Spleen (tissue), 11 donors: ENCODE data around the gene FAM83C. TPM values are rescaled to one million over a fixed set of nuclear protein-coding genes. Genes with fewer than 3 reads are reported as not detected.
A peak's percentile ranks its signal among the peaks of the same experiment; 100 is the strongest.

ENCODE experiments used
- DNase-seq: peaks from one replicate; pipeline ENCODE4 v3.0.0-alpha.2; 2020
- H3K27ac ChIP-seq, 8 donors: fragments of 200-600 bp; sonication (generic) in 7 of 8; 1 replicate in 4 of 8; 2 replicates in 4 of 8; pipeline versions ENCODE4 v1.5.0 to v1.8.0; 2016 to 2021; ENCODE audit warnings: inconsistent platforms in 4 of 8, mild to moderate bottlenecking in 4 of 8, moderate library complexity in 1 of 8
- H3K27me3 ChIP-seq, 7 donors: fragments of 200-600 bp; sonication (generic) in 6 of 7; replicated peaks in 1 of 7; 1 replicate in 4 of 7; 2 replicates in 3 of 7; pipeline versions ENCODE4 v1.5.0 to v1.8.0; 2016 to 2021; ENCODE audit warnings: inconsistent platforms in 3 of 7, mild to moderate bottlenecking in 1 of 7
- H3K36me3 ChIP-seq, 6 donors: fragments of 200-600 bp; sonication (generic) in 5 of 6; 1 replicate in 4 of 6; 2 replicates in 2 of 6; pipeline versions ENCODE4 v1.5.0 to v1.8.0; 2016 to 2021; ENCODE audit warnings: inconsistent platforms in 2 of 6
- H3K4me1 ChIP-seq, 6 donors: fragments of 200-600 bp; sonication (generic) in 5 of 6; 1 replicate in 3 of 6; 2 replicates in 3 of 6; pipeline versions ENCODE4 v1.5.0 to v1.8.0; 2016 to 2021; ENCODE audit warnings: inconsistent platforms in 3 of 6
- H3K4me3 ChIP-seq, 8 donors: fragments of 200-600 bp; sonication (generic) in 7 of 8; 1 replicate in 4 of 8; 2 replicates in 4 of 8; pipeline versions ENCODE4 v1.5.0 to v1.8.0; 2016 to 2021; ENCODE audit warnings: inconsistent platforms in 4 of 8, mild to moderate bottlenecking in 4 of 8, moderate library complexity in 2 of 8
- H3K9me3 ChIP-seq, 8 donors: fragments of 200-600 bp; sonication (generic) in 7 of 8; 1 replicate in 4 of 8; 2 replicates in 4 of 8; pipeline versions ENCODE4 v1.5.0 to v1.8.0; 2016 to 2021; ENCODE audit warnings: inconsistent platforms in 4 of 8
- CTCF ChIP-seq, 11 experiments: fragments of 200-600 bp in 7 of 11; fragments of 450-650 bp in 4 of 11; sonication (generic) in 4 of 11; IDR thresholded peaks in 8 of 11; conservative IDR thresholded peaks in 3 of 11; 1 replicate in 7 of 11; 2 replicates in 4 of 11; pipeline versions ENCODE4 v1.4.0 to v1.8.0; 2016 to 2021; ENCODE audit warnings: antibody characterized with exemption in 11 of 11, inconsistent platforms in 4 of 11, mild to moderate bottlenecking in 1 of 11
- POLR2A ChIP-seq, 3 donors: fragments of 450-650 bp; IDR thresholded peaks; one replicate each; pipeline ENCODE4 v1.5.1; 2017; ENCODE audit warnings: antibody characterized with exemption in 3 of 3, mild to moderate bottlenecking in 1 of 3
- POLR2AphosphoS5 ChIP-seq, 3 donors: sonication (generic); formaldehyde crosslinking; IDR thresholded peaks; one replicate each; pipeline ENCODE4 v1.5.1; 2017; ENCODE audit warnings: antibody characterized with exemption in 3 of 3
- WGBS, 5 donors: extraction: QIAGEN DNeasy Blood & Tissue Kit in 3 of 5; methylation state at CpG; one replicate each; pipeline versions ENCODE4 v1.1.5 to v1.1.7; 2013 to 2018; 5-methylcytosine and 5-hydroxymethylcytosine counted together
- intact Hi-C: fragments of 100-400 bp; cut with DNase I; formaldehyde crosslinking; loops from one replicate; pipeline ENCODE4 v1.15.0; 2023; ENCODE audit warnings: low total_unique reads
- polyA plus RNA-seq, 3 donors: library from polyadenylated mRNA; stranded (reverse); fragments of 200-250 nt; gene quantifications; one replicate each; pipeline ENCODE4 v1.2.1, GENCODE V29; 2013
- total RNA-seq, 7 donors: library from RNA; depleted of rRNA in 3 of 7; stranded (reverse); fragments of >200 nt in 3 of 7; fragmentation: NEBNext Ultra II Directional in 4 of 7; extraction: Animal tissue kit (Norgen Biotek cat#: 25700) in 4 of 7; gene quantifications; one replicate each; pipeline versions ENCODE4 v1.1.0 to v1.2.1, GENCODE V29; 2016 to 2021
- donor health status: healthy with polysubstance abuse.
- donor health status: DM: no; HTN: no; CAD: no; lungs with moderate emphysema.
- donor health status: DM: no; HTN: no; CAD: no.
- donor health status: Bipolar disorder and iron deficiency.
- donor health status: healthy.
- donor health status: DM: no; HTN: no; CAD: no.
- donor health status: DM: yes; HTN: yes; CAD: no.

FAM83C gene
- total and polyA plus RNA-seq, 10 donors, result not detected

DNA sequence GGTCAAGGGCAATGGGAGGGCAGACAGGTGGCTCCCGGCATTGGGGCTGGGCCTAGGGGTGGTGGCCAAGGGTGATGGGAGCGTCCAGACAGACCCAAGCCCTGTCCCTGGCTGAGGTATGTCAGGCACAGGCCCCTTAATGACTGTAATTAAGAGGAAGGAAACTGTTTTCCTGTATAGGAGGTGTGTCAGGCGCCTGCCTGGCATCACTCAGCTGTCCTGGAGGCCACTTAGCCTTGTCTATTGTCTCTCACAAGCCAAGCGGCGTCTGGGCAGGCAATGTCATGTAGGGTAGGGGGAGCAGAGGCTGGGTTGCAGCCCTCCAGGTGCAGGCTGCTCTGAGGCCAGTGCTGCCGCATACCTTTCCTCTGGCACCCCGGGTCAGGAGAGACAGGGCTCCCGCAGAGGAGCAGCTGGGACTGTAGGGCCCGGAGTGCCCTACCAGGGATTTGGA, 3.9 kb upstream of the FAM83C start:
- H3K4me1 ChIP-seq, result peaks cover 0 to 9% (median 0%) of the 10 kb centered on the region in 6 donors
- H3K4me3 ChIP-seq, result no peak overlapping the region
- H3K36me3 ChIP-seq, result no peaks in the 10 kb centered on the region
- H3K9me3 ChIP-seq, result no peaks in the 10 kb centered on the region
- peak; percentile 51 for DNase-seq
- intact Hi-C loops, result no loop called here
- WGBS, 5 donors, result 57 to 92% (median 62%) methylated on average over 5 to 9 of the region's 9 CpGs
- TF ChIP-seq CTCF (IDR thresholded peaks at IDR 0.05 in 8 of 11, conservative IDR thresholded peaks at IDR 0.05 in 3 of 11), result no peak
- no peak for TF ChIP-seq POLR2AphosphoS5 (IDR thresholded peaks at IDR 0.05)
- no peak for TF ChIP-seq POLR2A (IDR thresholded peaks at IDR 0.05)
- peaks cover 0 to 53% (median 7%) of the 10 kb centered on the region in 7 donors for H3K27me3 ChIP-seq
- no peak overlapping the region for H3K27ac ChIP-seq

DNA sequence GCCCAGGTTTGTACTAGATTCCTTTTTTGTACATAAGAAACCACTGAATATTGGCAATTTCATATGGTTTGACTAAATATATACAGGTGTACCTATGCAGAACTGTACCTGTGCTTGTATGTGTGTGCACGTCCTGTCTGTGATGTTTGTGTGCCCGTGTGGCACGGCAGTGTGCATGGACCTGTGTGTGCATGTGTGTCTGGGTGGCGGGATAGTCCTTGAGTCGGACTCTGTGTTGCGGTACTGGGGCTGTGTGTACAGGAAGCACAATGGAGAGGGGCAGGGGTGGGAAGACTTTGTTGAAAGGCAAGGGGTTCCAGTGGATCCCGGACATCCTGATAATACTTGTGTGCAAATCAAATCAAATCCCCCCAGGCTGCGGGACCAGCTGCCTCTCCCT, 3.4 kb upstream of the FAM83C start:
- intact Hi-C loops, result no loop called here
- no peak overlapping the region for H3K27ac ChIP-seq
- H3K36me3 ChIP-seq, result no peaks in the 10 kb centered on the region
- no peaks in the 10 kb centered on the region for H3K9me3 ChIP-seq
- H3K27me3 ChIP-seq, result peaks cover 0 to 53% (median 7%) of the 10 kb centered on the region in 7 donors
- DNase-seq, result peak; percentile 30
- H3K4me1 ChIP-seq, result peaks cover 0 to 9% (median 0%) of the 10 kb centered on the region in 6 donors
- H3K4me3 ChIP-seq, result no peak overlapping the region
- WGBS, 5 donors, result 65 to 90% (median 79%) methylated on average over 7 to 8 of the region's 8 CpGs
- TF ChIP-seq POLR2AphosphoS5 (IDR thresholded peaks at IDR 0.05), result no peak
- TF ChIP-seq CTCF (IDR thresholded peaks at IDR 0.05 in 8 of 11, conservative IDR thresholded peaks at IDR 0.05 in 3 of 11), result no peak

DNA sequence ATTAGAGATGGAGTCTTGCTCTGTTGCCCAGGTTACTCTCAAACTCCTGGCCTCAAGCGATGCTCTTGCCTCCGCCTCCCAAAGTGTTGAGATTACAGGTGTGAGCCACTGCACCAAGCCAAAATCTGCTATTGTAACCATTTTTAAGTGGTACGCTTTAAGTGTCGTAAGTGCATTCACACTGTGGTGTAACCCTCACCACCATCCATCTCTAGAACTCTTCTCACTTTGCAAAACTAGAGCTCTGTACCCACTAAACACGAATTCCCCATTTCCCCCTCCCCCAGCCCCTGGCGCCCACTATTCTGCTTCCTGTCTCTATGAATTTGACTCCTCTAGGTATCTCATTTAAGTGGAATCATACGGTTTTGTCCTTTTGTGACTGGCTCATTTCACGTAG, 2.8 kb upstream of the FAM83C start:
- WGBS, 5 donors, result 59 to 73% (median 66%) methylated on average over 8 of the region's 8 CpGs
- no peak overlapping the region for H3K27ac ChIP-seq
- no peak for DNase-seq
- H3K27me3 ChIP-seq, result peaks cover 0 to 53% (median 7%) of the 10 kb centered on the region in 7 donors
- TF ChIP-seq POLR2AphosphoS5 (IDR thresholded peaks at IDR 0.05), result no peak
- no peak for TF ChIP-seq POLR2A (IDR thresholded peaks at IDR 0.05)
- no peak for TF ChIP-seq CTCF (IDR thresholded peaks at IDR 0.05 in 8 of 11, conservative IDR thresholded peaks at IDR 0.05 in 3 of 11)
- H3K4me1 ChIP-seq, result peaks cover 0 to 9% (median 0%) of the 10 kb centered on the region in 6 donors
- no peak overlapping the region for H3K4me3 ChIP-seq
- H3K36me3 ChIP-seq, result no peaks in the 10 kb centered on the region
- no peaks in the 10 kb centered on the region for H3K9me3 ChIP-seq
- intact Hi-C loops, result no loop called here

DNA sequence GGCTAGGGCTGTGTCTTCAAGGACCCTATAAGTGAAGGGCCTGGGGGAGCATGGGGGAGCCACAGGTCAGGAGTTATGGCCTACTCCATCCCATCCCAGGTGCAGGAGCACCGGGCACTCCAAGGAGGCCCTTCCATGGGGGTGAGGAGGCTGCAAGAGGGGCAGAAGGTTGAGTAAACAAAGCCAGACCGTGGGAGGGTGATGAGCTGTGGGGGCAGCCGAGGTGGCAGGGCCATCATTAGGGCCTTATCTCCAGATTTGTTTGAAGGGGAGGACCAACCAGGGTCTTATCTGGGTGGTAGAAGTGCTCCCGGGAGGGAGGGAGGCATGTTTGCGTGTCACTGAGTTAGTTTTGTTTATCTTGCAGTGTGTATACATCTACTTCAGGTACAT, 2.1 kb upstream of the FAM83C start:
- intact Hi-C loops, result no loop called here

More for the DNA sequence above, 2.1 kb upstream of the FAM83C start:
- Histone ChIP-seq H3K27me3 (peaks cover 0 to 53% (median 7%) of the 10 kb centered on the region in 7 donors), H3K27ac (no peak overlapping the region), H3K9me3 (no peaks in the 10 kb centered on the region), H3K4me3 (no peak overlapping the region), H3K36me3 (no peaks in the 10 kb centered on the region), H3K4me1 (peaks cover 0 to 9% (median 0%) of the 10 kb centered on the region in 6 donors)
- DNase-seq, result no peak
- 67 to 82% (median 73%) methylated on average over 5 of the region's 5 CpGs for WGBS, 5 donors
- no peak for TF ChIP-seq POLR2A (IDR thresholded peaks at IDR 0.05)
- no peak for TF ChIP-seq CTCF (IDR thresholded peaks at IDR 0.05 in 8 of 11, conservative IDR thresholded peaks at IDR 0.05 in 3 of 11)
- TF ChIP-seq POLR2AphosphoS5 (IDR thresholded peaks at IDR 0.05), result no peak
